Ramos (cell line): Measurements from ENCODE around the gene ZCCHC8.

ENCODE experiments used
- in situ Hi-C: fragments of 300-500 bp; cut with MboI; formaldehyde crosslinking; loops from one replicate; pipeline ENCODE4 v1.14.3; 2022; ENCODE audit warnings: low sequenced_read_pairs; ENCODE audit not compliant: unreplicated experiment

ZCCHC8 gene

GRCh38 chr12:122500685-122501488, at the start of gene ZCCHC8:
Gene ZCCHC8 (minus strand): TSS chr12:122500932. CDS start chr12:122500840, 92 bp downstream.
- in situ Hi-C loops, result no loop called here

GRCh38 chr12:122547330-122547729, 46.6 kb upstream of the ZCCHC8 start:
- in situ Hi-C loops, result no loop called here

GRCh38 chr12:122545855-122546254, 45.1 kb upstream of the ZCCHC8 start:
- in situ Hi-C loops, result no loop called here

GRCh38 chr12:122544537-122544936, 43.8 kb upstream of the ZCCHC8 start:
- in situ Hi-C loops, result no loop called here

GRCh38 chr12:122538496-122538895, 37.8 kb upstream of the ZCCHC8 start:
- in situ Hi-C loops, result no loop called here

- in situ Hi-C loops, result no loop called here
These were observed 36.3 kb upstream of the ZCCHC8 start for GRCh38 chr12:122537021-122537420.

GRCh38 chr12:122533856-122534255, 33.1 kb upstream of the ZCCHC8 start:
- in situ Hi-C loops, result no loop called here

- in situ Hi-C loops, result no loop called here
These were observed 28.3 kb upstream of the ZCCHC8 start for GRCh38 chr12:122528992-122529391.

- in situ Hi-C loops, result no loop called here
These were observed 27.9 kb upstream of the ZCCHC8 start for GRCh38 chr12:122528582-122528981.

GRCh38 chr12:122527478-122527944, 26.8 kb upstream of the ZCCHC8 start:
- in situ Hi-C loops, result no loop called here

GRCh38 chr12:122526683-122527477, 26.1 kb upstream of the ZCCHC8 start, which contains the start of the genes KNTC1 and RSRC2:
Gene KNTC1 (plus strand): TSS chr12:122527249. CDS start chr12:122530064, 2,815 bp downstream.
Gene RSRC2 (minus strand): TSS chr12:122526936. CDS start chr12:122526853, 83 bp downstream.
- in situ Hi-C loops, result no loop called here

GRCh38 chr12:122523846-122524718, 23.4 kb upstream of the ZCCHC8 start:
- in situ Hi-C loops, result no loop called here

GRCh38 chr12:122523280-122523679, 22.5 kb upstream of the ZCCHC8 start:
- in situ Hi-C loops, result no loop called here

GRCh38 chr12:122520676-122521075, 19.9 kb upstream of the ZCCHC8 start:
- in situ Hi-C loops, result no loop called here

GRCh38 chr12:122519418-122519817, 18.7 kb upstream of the ZCCHC8 start:
- in situ Hi-C loops, result no loop called here

GRCh38 chr12:122518908-122519307, 18.2 kb upstream of the ZCCHC8 start:
- in situ Hi-C loops, result no loop called here

- in situ Hi-C loops, result no loop called here
These were observed 17.1 kb upstream of the ZCCHC8 start for GRCh38 chr12:122517877-122518276.

GRCh38 chr12:122516544-122517361, 16.0 kb upstream of the ZCCHC8 start:
- in situ Hi-C loops, result no loop called here

- in situ Hi-C loops, result no loop called here
These were observed 14.5 kb upstream of the ZCCHC8 start for GRCh38 chr12:122515275-122515674.
